ENCODE measurements around the gene LNX2. TPM values are rescaled to one million over a fixed set of nuclear protein-coding genes. Genes with fewer than 3 reads are reported as not detected.

The LNX2 gene
- total RNA-seq = 10 to 100 TPM; 11.2 to 23.1 TPM

DNA sequence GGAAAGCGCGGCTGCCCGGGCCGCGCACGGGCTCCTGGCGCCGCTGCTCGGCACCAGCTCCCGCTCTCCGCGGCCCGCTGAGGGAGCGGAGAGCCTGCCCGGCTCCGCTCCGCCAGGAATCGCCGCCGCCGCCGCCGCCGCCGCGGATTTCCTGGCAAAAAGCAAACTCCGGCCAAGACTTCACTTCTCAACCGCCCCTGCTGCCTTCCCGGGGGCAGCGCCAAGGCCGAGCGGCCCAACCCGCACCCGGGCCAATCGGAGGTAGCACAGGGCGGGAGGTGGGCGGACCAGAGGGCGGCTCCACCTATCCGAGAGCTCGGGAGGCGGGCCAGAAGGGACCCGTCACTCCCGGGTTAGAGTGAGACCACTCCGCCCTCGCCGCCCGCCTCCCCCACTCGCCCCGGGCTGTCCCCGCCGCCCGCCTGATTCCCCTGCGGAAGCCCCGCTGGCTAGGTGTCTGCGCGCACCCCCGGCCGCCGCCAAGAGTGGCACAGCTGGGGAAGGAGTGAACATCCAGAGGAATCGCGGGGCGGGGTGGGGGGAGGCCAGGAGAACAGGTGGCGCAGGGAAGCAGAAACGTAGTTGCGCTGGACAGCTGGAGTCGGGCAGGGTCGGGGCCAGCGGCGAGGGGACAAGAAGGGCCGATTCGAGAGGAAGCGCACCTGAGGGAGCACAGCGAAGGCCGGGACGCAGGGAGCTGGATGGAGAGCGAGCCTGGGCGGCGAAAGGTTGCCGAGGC is at the start of gene LNX2:
Gene LNX2 (minus strand): TSS at position 153 of the 739 bp plus-strand sequence. CDS start 38,826 bp downstream, outside the sequence.
- no peaks in the 10 kb centered on the region for H3K27me3 ChIP-seq
- intact Hi-C loops (cut with DNase I) = loop anchor here (10.0 kb wide), 1 partner anchor 56 kb away; no protein-coding TSS in a partner anchor
- peak; percentile 84 for ATAC-seq
- no peaks in the 10 kb centered on the region for H3K36me3 ChIP-seq (replicated peaks in 1 of 2; ENCODE audit: insufficient read depth in 1 of 2, low read depth in 2 of 2)
- H3K4me3 ChIP-seq = peak within 1 kb of the TSS; percentile 79 to 91
- 0% methylated on average over 24 to 74 of the region's 79 CpGs for WGBS, 2 donors
- peak within 1 kb of the TSS; percentile 98 to 100 (median 100) for H3K27ac ChIP-seq
- H3K9me3 ChIP-seq = no peaks in the 10 kb centered on the region
- DNase-seq = peak; percentile 98 to 99 (median 99)
- TF ChIP-seq, protein P1, sequence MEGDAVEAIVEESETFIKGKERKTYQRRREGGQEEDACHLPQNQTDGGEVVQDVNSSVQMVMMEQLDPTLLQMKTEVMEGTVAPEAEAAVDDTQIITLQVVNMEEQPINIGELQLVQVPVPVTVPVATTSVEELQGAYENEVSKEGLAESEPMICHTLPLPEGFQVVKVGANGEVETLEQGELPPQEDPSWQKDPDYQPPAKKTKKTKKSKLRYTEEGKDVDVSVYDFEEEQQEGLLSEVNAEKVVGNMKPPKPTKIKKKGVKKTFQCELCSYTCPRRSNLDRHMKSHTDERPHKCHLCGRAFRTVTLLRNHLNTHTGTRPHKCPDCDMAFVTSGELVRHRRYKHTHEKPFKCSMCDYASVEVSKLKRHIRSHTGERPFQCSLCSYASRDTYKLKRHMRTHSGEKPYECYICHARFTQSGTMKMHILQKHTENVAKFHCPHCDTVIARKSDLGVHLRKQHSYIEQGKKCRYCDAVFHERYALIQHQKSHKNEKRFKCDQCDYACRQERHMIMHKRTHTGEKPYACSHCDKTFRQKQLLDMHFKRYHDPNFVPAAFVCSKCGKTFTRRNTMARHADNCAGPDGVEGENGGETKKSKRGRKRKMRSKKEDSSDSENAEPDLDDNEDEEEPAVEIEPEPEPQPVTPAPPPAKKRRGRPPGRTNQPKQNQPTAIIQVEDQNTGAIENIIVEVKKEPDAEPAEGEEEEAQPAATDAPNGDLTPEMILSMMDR (IDR thresholded peaks at IDR 0.05) = no peak
- peak; percentile 89 to 97 (median 93) for TF ChIP-seq POLR2A (IDR thresholded peaks at IDR 0.05)
- H3K4me1 ChIP-seq = peaks cover 68% of the 10 kb centered on the region

DNA sequence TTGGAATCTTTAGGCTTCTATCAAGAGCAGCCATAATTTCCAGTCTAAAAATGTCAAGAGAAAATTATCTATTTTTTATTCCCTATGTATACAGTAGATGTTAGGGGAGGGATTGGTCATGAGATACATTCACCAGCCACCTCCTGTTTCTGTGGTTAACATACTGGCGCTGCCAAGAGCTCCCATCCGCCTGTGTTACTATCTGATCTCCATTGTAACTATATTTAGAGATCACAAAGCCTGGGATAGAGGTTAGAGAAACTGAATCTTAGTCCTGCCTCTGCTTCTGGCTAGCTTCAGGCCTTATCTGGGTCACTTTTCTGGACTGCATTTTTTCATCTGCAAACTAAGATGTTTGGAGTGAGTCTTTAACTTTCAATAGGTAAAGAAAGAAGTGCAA is 47.6 kb upstream of the LNX2 start:
- 51 to 55% methylated on average over 2 of the region's 2 CpGs for WGBS, 2 donors
- Histone ChIP-seq H3K27ac (no peak overlapping the region), H3K4me3 (no peak overlapping the region), H3K27me3 (no peaks in the 10 kb centered on the region), H3K9me3 (no peaks in the 10 kb centered on the region), H3K4me1 (no peaks in the 10 kb centered on the region), H3K36me3 (replicated peaks in 1 of 2; ENCODE audit: insufficient read depth in 1 of 2, low read depth in 2 of 2) (peaks cover 0 to 2% of the 10 kb centered on the region in 2 donors)
- intact Hi-C loops (cut with DNase I) = no loop called here
- DNase-seq (no peak), ATAC-seq (no peak)
- TF ChIP-seq POLR2A (IDR thresholded peaks at IDR 0.05) = no peak
- TF ChIP-seq, protein P1 (IDR thresholded peaks at IDR 0.05) = no peak

DNA sequence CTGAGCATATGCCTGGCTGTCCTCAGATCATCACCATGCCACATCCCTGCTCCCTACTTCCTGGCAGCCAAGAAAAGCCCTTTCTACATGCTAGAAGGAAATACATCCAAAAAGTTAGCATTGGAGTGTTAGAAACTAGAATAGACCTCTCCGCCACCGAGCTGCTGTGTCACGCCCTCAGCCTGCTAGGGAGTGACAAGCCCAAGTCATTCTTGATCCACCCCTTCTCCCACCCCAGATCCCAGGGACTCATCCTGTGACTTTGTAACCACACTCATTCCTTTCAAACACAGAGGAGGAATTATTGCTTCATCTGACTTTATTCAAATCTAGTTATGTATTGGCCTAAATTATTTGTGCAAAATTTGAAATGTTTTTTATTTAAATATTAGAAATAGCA is 46.6 kb upstream of the LNX2 start:
- H3K4me1 ChIP-seq = peaks cover 2% of the 10 kb centered on the region
- TF ChIP-seq, protein P1 (IDR thresholded peaks at IDR 0.05) = no peak
- TF ChIP-seq POLR2A (IDR thresholded peaks at IDR 0.05) = no peak
- intact Hi-C loops (cut with DNase I) = no loop called here
- DNase-seq (no peak), ATAC-seq (no peak)
- no peak overlapping the region for H3K27ac ChIP-seq
- peaks cover 0 to 2% of the 10 kb centered on the region in 2 donors for H3K36me3 ChIP-seq (replicated peaks in 1 of 2; ENCODE audit: insufficient read depth in 1 of 2, low read depth in 2 of 2)
- H3K9me3 ChIP-seq = no peaks in the 10 kb centered on the region
- H3K27me3 ChIP-seq = no peaks in the 10 kb centered on the region
- H3K4me3 ChIP-seq = no peak overlapping the region
- 92 to 98% methylated on average over 3 of the region's 3 CpGs for WGBS, 2 donors

DNA sequence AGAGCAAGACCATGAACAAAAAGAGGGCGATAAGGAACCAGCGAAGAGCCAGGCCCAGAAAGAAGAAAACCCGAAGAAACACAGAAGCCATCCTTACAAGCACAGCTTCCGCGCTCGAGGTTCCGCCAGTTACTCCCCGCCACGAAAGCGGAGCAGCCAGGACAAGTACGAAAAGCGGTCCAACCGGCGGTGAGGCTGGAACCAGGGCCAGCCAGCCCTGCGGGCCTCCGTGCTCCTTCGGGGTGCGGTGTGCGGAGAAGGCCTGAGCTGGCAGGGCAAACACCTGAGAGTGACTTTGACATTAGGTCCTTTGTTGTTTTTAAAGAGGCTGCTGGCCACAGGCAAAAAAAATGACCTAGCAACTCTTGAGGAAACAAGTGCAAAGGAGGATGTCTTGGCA is 45.4 kb upstream of the LNX2 start:
- DNase-seq (no peak), ATAC-seq (no peak)
- H3K27ac ChIP-seq = no peak overlapping the region
- H3K4me3 ChIP-seq = no peak overlapping the region
- no peaks in the 10 kb centered on the region for H3K27me3 ChIP-seq
- peaks cover 14% of the 10 kb centered on the region for H3K4me1 ChIP-seq
- 94 to 100% methylated on average over 19 of the region's 19 CpGs for WGBS, 2 donors
- TF ChIP-seq, protein P1 (IDR thresholded peaks at IDR 0.05) = no peak
- no peak for TF ChIP-seq POLR2A (IDR thresholded peaks at IDR 0.05)
- no peaks in the 10 kb centered on the region for H3K9me3 ChIP-seq
- intact Hi-C loops (cut with DNase I) = no loop called here
- peaks cover 0 to 2% of the 10 kb centered on the region in 2 donors for H3K36me3 ChIP-seq (replicated peaks in 1 of 2; ENCODE audit: insufficient read depth in 1 of 2, low read depth in 2 of 2)

DNA sequence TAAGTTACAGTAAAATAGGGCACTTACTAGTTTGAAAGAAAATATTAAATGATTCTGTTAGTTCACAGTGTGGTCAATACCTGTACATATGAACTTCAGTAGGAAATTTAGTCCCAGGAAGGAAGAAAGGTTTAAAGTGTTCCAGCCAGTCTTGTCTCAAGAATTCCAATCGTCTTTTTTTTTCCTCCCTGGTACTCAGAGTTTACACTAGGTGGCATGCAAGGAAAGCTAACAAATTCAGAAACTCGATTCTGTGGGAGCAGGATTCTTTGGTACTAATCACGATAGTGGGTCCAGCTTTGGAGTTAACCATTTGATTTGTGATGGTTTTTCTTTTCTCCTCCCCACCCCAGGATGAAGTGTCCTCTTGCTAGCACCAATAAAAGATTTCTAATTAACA is 45.0 kb upstream of the LNX2 start:
- 29 to 32% methylated on average over 3 of the region's 3 CpGs for WGBS, 2 donors
- Histone ChIP-seq H3K27me3 (no peaks in the 10 kb centered on the region), H3K9me3 (no peaks in the 10 kb centered on the region), H3K4me3 (no peak overlapping the region), H3K27ac (no peak overlapping the region), H3K36me3 (replicated peaks in 1 of 2; ENCODE audit: insufficient read depth in 1 of 2, low read depth in 2 of 2) (peaks cover 0 to 2% of the 10 kb centered on the region in 2 donors), H3K4me1 (peaks cover 18% of the 10 kb centered on the region)
- TF ChIP-seq POLR2A (IDR thresholded peaks at IDR 0.05) = no peak
- TF ChIP-seq, protein P1 (IDR thresholded peaks at IDR 0.05) = peak in 1 of 7 experiments; percentile 13
- intact Hi-C loops (cut with DNase I) = no loop called here
- ATAC-seq = no peak
- DNase-seq = no peak
